ENCODE measurements around the gene WFDC8.
"Not testable (repeated sequence)": the region's sequence is repeated elsewhere in the genome, so short reads cannot be mapped to it uniquely, and the experiment has no call there.

WFDC8 gene

GRCh38 chr20:45588800-45589199 lies 9.7 kb upstream of the WFDC8 start:
- no peak for TF ChIP-seq Cebpa-rat (IDR thresholded peaks at IDR 0.05)
- Histone ChIP-seq H3K4me1 (no peaks in the 10 kb centered on the region), H3K27ac (no peak overlapping the region), H3K4me2 (no peak overlapping the region), H3K36me3 (no peaks in the 10 kb centered on the region), H3K9me3 (no peaks in the 10 kb centered on the region), H3K4me3 (no peak overlapping the region), H4K20me1 (no peaks in the 10 kb centered on the region), H3K27me3 (no peaks in the 10 kb centered on the region), H3K9ac (no peak overlapping the region)

GRCh38 chr20:45585986-45586385 lies 6.9 kb upstream of the WFDC8 start:
- not testable (repeated sequence) for H3K4me2 ChIP-seq, H4K20me1 ChIP-seq, H3K27ac ChIP-seq, H3K36me3 ChIP-seq, H3K9me3 ChIP-seq, H3K4me3 ChIP-seq, H3K4me1 ChIP-seq, H3K9ac ChIP-seq, H3K27me3 ChIP-seq

DNA sequence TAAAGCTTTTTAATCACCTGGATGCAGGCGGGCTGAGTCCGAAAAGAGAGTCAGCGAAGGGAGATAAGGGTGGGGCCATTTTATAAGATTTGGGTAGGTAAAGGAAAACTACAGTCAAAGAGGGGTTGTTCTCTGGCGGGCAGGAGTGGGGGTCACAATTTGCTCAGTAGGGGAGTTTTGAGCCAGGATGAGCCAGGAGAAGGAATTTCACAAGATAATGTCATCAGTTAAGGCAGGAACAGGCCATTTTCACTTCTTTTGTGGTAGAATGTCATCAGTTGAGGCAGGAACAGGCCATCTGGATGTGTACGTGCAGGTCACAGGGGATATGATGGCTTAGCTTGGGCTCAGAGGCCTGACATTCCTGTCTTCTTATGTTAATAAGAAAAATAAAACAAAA lies 5.2 kb upstream of the WFDC8 start:
- H3K9me3 ChIP-seq, H4K20me1 ChIP-seq, H3K4me2 ChIP-seq, H3K9ac ChIP-seq, H3K36me3 ChIP-seq, H3K4me1 ChIP-seq, H3K27me3 ChIP-seq, H3K4me3 ChIP-seq, H3K27ac ChIP-seq: not testable (repeated sequence)

- no peak for TF ChIP-seq Cebpa-rat (IDR thresholded peaks at IDR 0.05)
- Histone ChIP-seq H3K27ac (no peak overlapping the region), H3K4me2 (no peak overlapping the region), H3K9me3 (no peaks in the 10 kb centered on the region), H3K4me3 (no peak overlapping the region), H4K20me1 (no peaks in the 10 kb centered on the region), H3K36me3 (no peaks in the 10 kb centered on the region), H3K27me3 (no peaks in the 10 kb centered on the region), H3K9ac (no peak overlapping the region), H3K4me1 (no peaks in the 10 kb centered on the region)
Measured at GRCh38 chr20:45583502-45583901, 4.4 kb upstream of the WFDC8 start.

DNA sequence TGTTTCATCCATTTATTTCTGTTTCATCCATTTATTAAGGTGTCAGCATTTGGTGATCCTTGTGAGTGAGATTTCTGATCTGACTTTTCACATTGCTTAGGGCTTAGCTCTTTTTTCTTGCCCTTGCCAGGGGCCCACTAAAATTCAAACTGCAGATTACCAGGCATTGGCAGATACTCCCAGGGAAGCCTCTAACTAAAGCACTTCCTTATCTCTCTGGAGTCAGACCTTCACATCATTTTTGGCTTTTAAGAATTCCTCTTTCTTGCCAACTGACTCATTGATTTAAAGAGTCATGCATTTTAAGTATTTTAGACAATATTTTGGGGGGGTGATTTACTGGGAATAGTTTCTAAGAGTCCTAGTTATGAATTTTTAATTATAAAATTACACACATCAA lies 2.6 kb upstream of the WFDC8 start:
- Histone ChIP-seq H3K4me1 (no peaks in the 10 kb centered on the region), H3K27me3 (no peaks in the 10 kb centered on the region), H3K4me2 (no peak overlapping the region), H4K20me1 (no peaks in the 10 kb centered on the region), H3K36me3 (no peaks in the 10 kb centered on the region), H3K9ac (no peak overlapping the region), H3K27ac (no peak overlapping the region), H3K9me3 (no peaks in the 10 kb centered on the region), H3K4me3 (no peak overlapping the region)
- no peak for TF ChIP-seq Cebpa-rat (IDR thresholded peaks at IDR 0.05)

DNA sequence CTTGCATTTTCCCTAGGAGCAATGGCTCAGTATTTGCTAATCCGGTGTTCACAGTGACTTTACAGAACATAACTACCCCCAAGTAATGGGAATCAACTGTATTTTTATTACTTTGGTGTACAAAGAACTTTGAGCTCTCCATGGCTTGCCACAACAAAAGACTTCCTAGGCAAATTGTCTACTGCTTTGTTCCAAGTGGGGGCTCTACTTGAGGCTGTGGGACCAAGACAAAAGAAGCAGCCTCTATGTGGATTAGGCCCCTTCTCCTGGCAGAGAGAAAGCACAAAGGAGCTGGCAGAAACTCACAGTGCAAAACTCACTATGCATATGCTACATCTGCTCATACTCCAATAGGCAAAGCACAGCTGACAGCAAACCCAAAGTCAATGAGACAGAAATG lies 853 bp downstream of the WFDC8 start:
- H3K4me3 ChIP-seq = no peak overlapping the region
- no peak for TF ChIP-seq Cebpa-rat (IDR thresholded peaks at IDR 0.05)
- H3K27ac ChIP-seq = no peak overlapping the region
- H3K4me1 ChIP-seq = no peaks in the 10 kb centered on the region
- no peaks in the 10 kb centered on the region for H3K36me3 ChIP-seq
- H3K9me3 ChIP-seq = no peaks in the 10 kb centered on the region
- H4K20me1 ChIP-seq = no peaks in the 10 kb centered on the region
- no peak overlapping the region for H3K9ac ChIP-seq
- no peak overlapping the region for H3K4me2 ChIP-seq
- no peaks in the 10 kb centered on the region for H3K27me3 ChIP-seq

DNA sequence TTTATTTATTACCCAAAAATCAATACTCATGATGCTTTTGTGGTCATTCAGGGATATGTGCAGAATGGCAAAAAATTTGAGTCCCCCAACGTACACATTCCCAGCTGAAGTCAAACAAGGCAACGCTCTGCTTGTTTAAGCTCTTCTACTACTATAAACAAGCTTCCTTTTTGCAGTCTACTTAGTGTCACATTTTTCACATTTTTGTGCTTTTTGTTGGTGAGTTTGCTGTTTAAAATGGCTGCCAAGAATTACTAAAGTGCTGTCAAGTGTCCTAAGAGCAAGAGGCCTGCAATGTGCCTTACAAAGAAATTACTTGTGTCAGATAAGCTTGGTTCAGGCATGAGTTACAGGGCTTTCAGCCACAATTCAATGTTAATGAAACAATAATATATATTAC lies 2.1 kb downstream of the WFDC8 start:
- no peaks in the 10 kb centered on the region for H4K20me1 ChIP-seq
- H3K9me3 ChIP-seq = no peaks in the 10 kb centered on the region
- no peak overlapping the region for H3K9ac ChIP-seq
- TF ChIP-seq Cebpa-rat (IDR thresholded peaks at IDR 0.05) = no peak
- no peak overlapping the region for H3K4me3 ChIP-seq
- no peaks in the 10 kb centered on the region for H3K36me3 ChIP-seq
- no peak overlapping the region for H3K27ac ChIP-seq
- H3K27me3 ChIP-seq = no peaks in the 10 kb centered on the region
- H3K4me2 ChIP-seq = no peak overlapping the region
- no peaks in the 10 kb centered on the region for H3K4me1 ChIP-seq

GRCh38 chr20:45575931-45576330 lies 3.2 kb downstream of the WFDC8 start:
- no peak overlapping the region for H3K4me2 ChIP-seq
- H3K27me3 ChIP-seq = no peaks in the 10 kb centered on the region
- no peak overlapping the region for H3K9ac ChIP-seq
- no peaks in the 10 kb centered on the region for H3K4me1 ChIP-seq
- no peak for TF ChIP-seq Cebpa-rat (IDR thresholded peaks at IDR 0.05)
- no peaks in the 10 kb centered on the region for H3K9me3 ChIP-seq
- no peak overlapping the region for H3K27ac ChIP-seq
- H4K20me1 ChIP-seq = no peaks in the 10 kb centered on the region
- no peak overlapping the region for H3K4me3 ChIP-seq
- H3K36me3 ChIP-seq = no peaks in the 10 kb centered on the region

DNA sequence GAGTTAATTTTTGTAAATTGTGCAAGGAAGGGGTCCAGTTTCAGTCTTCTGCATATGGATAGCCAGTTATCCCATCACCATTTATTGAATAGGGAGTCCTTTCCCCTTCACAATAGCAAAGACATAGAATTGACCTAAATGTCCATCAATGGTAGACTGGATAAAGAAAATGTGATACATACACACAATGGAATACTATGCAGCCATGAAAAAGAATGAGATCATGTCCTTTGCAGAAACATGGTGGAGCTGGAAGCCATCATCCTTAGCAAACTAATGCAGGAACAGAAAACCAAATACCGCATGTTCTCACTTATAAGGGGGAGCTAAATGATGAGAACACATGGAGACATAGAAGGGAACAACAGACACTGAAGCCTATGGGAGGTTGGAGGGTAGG lies 9.4 kb downstream of the WFDC8 start:
- H3K4me3 ChIP-seq, H3K4me1 ChIP-seq, H4K20me1 ChIP-seq, H3K36me3 ChIP-seq, H3K9me3 ChIP-seq, H3K4me2 ChIP-seq, H3K27ac ChIP-seq, H3K27me3 ChIP-seq, H3K9ac ChIP-seq: not testable (repeated sequence)

- Histone ChIP-seq H3K4me2 (no peak overlapping the region), H3K4me1 (peaks cover 9% of the 10 kb centered on the region), H3K9me3 (no peaks in the 10 kb centered on the region), H3K4me3 (no peak overlapping the region), H4K20me1 (no peaks in the 10 kb centered on the region), H3K9ac (no peak overlapping the region), H3K27ac (no peak overlapping the region), H3K36me3 (no peaks in the 10 kb centered on the region), H3K27me3 (no peaks in the 10 kb centered on the region)
- no peak for TF ChIP-seq Cebpa-rat (IDR thresholded peaks at IDR 0.05)
Measured at GRCh38 chr20:45564760-45565276, 14.3 kb downstream of the WFDC8 start.

DNA sequence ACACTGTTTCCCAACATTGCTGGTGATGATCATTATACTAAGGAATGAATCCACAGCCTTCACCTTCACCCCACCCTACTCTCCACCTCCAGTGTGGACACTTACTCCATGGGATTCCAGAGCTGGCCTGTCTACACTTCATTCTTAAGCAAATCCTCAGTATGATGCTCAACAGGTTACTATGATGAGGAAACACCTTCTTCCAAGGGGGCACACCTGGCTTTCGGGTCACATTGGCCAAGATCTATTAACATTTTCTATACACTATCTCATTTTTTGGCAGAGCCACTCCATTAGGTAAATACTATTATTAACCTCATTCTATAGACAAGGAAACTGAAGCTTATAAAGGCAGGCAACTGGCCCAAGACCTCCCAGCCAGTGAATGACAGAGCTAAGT lies 23.9 kb downstream of the WFDC8 start:
- Histone ChIP-seq H3K9ac (no peak overlapping the region), H3K4me1 (no peaks in the 10 kb centered on the region), H3K27me3 (no peaks in the 10 kb centered on the region), H3K4me2 (no peak overlapping the region), H3K9me3 (no peaks in the 10 kb centered on the region), H4K20me1 (no peaks in the 10 kb centered on the region), H3K36me3 (no peaks in the 10 kb centered on the region), H3K4me3 (no peak overlapping the region), H3K27ac (no peak overlapping the region)
- TF ChIP-seq Cebpa-rat (IDR thresholded peaks at IDR 0.05) = no peak
